ENCODE measurements around the gene RIF1.

The RIF1 gene

GRCh38 chr2:151422917-151423439, 13.3 kb downstream of the RIF1 start:
- no peak for DNase-seq (ENCODE audit: low read depth, low spot score)

DNA sequence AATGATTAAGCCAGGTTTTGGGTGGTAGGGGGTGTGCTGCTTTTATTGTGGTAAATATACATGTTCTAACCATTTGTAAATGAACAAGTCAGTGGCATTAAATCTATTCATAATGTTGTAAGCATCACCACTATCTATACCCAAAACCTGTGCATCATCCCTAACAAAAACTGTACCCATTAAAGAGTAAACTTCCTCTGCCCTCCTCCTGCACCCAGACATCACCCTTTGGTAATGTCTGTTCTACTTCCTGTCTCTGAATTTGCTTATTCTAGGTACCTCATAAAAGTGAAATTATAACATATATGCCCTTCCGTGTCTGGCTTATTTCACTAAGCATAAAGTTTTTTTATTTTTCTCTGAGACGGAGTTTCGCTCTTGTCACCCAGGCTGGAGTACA, 14.1 kb downstream of the RIF1 start:
- no peak for DNase-seq (ENCODE audit: low read depth, low spot score)

DNA sequence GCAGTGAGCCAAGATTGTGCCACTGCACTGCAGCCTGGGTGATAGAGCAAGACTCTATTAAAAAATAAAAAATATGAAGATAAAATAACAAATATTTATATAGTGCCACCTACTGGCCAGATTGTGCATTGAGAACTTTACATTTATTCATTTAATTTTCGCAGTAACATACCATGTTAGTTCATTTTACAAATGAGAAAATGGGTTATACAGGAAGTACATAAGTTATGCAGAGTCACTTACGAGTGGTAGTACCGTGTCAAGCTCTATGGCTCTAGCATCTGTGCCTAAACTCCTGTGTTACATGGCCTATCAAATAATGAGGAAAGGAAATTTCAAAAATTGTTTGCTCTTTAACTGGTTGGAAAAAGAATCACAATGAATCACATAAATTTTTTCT, 27.9 kb downstream of the RIF1 start:
- DNase-seq (ENCODE audit: low read depth, low spot score) = no peak

DNA sequence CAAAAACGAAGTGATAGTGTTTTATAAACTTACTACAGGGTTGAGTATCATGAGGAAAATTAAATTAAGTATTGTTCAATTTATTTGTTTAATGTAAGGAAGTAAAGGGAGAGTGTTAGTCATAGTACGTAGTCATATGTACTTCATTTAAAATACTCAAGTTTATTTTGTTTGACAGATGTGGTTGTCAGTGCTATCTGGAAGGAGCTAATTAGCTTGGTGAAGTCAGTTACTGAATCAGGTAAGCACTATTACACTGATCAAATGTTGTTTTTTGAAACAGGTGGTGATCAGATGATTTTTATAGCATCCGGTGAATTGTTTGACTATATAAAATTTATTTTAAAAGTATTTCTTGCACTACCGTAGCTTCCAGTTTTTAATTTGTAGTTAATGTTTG, 28.8 kb downstream of the RIF1 start:
- DNase-seq (ENCODE audit: low read depth, low spot score) = no peak

- DNase-seq (ENCODE audit: low read depth, low spot score) = no peak
These were observed 29.4 kb downstream of the RIF1 start for GRCh38 chr2:151439127-151439526.

GRCh38 chr2:151459358-151459757, 49.7 kb downstream of the RIF1 start:
- no peak for DNase-seq (ENCODE audit: low read depth, low spot score)

GRCh38 chr2:151465771-151466170, 56.1 kb downstream of the RIF1 start:
- no peak for DNase-seq (ENCODE audit: low read depth, low spot score)

- no peak for DNase-seq (ENCODE audit: low read depth, low spot score)
These were observed 60.9 kb downstream of the RIF1 start for GRCh38 chr2:151470556-151470955.

DNA sequence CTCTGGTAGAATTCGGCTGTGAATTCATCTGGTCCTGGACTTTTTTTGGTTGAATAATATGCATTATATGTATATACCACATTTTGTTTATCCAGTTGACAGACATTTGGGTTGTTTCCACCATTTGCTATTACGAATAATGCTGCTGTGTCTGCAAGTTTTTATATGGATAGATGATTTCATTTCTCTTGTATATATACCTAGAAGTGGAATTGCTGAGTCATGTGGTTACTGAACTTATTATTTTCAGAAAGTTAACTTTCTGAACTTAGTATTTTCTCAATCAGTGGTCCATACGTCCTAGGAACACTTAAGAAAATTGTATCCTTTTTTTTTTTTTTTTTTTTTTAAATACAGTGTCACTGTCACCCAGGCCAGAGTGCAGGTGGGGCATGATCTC, 63.3 kb downstream of the RIF1 start:
- no peak for DNase-seq (ENCODE audit: low read depth, low spot score)

DNA sequence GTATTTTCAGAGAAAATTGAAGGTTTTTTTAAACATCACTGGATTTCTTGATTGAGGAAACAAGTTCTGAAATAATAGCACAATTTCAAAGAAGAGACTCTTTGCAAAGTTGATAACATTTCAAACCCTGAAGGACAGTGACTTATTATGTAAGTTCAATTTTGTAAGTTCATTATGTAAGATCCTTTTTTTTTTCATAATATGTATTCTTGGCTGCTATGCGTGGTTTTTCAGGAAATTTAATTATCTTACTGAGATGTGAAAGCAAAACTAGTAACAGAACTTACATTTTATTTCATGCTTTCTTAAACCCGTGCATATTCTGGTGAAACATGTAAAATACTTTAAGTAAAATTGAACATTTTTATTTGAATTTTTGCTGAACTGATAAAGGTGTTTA, 65.4 kb downstream of the RIF1 start:
- DNase-seq (ENCODE audit: low read depth, low spot score) = no peak

- DNase-seq (ENCODE audit: low read depth, low spot score) = no peak
These were observed 66.6 kb downstream of the RIF1 start for GRCh38 chr2:151476287-151476686.

DNA sequence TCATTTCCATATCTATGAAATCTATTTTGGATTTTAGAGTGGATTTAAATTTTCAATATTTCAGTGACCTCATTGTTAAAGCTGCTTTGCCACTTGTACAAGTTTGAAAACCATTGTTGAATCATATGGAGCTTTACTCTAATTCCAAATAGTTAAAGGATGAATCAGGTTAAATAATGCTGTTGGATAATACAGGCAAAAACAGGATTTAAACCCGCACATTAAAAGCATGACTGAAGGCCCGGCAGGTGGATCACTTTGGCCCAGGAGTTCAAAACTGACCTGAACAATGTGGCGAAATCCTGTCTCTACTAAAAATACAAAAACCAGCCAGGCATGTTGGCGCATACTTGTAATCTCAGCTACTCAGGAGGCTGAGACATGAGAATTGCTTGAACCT, 68.3 kb downstream of the RIF1 start:
- no peak for DNase-seq (ENCODE audit: low read depth, low spot score)

GRCh38 chr2:151481744-151482143, 72.0 kb downstream of the RIF1 start:
- no peak for DNase-seq (ENCODE audit: low read depth, low spot score)

DNA sequence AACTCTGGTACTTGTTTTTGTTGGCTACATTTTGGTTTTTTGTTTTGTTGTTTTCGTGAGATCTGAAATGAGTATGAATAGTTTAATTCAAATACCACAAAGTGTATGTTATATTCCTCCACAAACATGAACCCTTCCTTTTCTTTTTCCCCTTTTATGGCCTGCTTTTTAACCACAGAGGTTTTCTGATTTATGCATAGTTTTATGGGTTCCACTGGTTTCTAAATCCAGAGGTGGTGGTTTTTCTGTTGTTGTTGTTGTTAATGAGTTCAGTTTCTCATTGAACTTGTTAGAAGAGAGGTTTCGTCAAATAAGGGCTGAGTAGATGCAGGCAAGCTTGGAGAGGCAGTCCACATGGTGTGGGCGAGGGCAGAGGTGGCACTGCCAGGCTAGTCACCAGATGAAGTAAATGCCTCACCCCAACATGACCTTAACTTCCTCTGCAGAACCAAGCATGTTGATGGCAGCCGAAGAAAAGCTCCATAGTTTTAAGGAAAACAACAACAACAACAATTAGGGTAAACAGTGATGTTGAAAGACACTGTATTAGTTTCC, 72.5 kb downstream of the RIF1 start:
- no peak for DNase-seq (ENCODE audit: low read depth, low spot score)

DNA sequence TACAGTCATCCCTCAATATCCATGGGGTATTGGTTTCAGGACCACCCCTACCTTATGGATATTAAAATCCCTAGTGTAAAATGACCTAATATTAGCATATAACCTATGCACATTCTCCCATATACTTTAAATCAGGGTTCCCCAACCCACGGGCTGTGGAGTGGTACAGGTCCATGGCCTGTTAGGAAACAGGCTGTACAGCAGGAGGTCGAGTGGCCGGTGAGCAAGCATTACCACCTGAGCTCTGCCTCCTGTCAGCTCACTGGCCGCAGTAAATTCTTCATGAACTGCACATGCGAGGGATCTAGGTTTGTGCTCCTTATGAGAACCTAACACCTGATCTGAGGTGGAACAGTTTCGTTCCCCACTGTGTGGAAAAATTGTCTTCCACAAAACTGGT, 73.8 kb downstream of the RIF1 start:
- no peak for DNase-seq (ENCODE audit: low read depth, low spot score)

DNA sequence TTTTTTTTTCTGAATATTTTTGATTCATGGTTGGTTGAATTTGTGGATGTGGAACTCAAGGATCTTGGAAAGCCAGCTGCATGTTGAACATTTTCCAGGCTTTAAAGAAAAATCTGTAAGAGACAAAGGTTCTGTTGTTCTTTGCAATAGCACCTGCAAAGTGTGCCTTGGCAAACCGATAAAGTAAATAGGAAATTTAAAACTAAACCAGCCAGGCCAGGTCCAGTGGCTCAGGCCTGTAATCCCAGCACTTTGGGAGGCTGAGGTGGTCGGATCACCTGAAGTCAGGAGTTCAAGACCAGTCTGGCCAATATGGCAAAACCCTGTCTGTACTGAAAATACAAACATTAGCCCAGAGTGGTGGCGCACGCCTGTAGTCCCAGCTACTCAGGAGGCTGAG, 74.4 kb downstream of the RIF1 start:
- DNase-seq (ENCODE audit: low read depth, low spot score) = no peak

DNA sequence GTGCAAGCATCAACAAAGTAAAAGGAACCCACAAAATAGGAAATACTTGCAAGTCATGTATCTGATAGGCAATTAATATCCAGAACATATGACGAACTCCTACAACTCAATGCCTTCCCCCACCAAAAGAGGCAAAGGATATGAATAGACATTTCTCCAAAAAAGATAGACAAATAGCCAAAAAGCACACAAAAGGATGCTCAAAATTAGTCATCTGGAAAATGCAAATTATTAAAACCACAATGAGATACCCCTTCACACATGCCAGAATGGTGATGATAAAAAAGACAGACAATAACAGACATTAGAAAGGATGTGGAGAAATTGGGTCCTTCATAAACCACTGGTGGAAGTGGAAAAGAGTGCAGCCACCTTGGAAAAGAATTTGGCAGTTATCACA, 76.4 kb downstream of the RIF1 start:
- no peak for DNase-seq (ENCODE audit: low read depth, low spot score)

DNA sequence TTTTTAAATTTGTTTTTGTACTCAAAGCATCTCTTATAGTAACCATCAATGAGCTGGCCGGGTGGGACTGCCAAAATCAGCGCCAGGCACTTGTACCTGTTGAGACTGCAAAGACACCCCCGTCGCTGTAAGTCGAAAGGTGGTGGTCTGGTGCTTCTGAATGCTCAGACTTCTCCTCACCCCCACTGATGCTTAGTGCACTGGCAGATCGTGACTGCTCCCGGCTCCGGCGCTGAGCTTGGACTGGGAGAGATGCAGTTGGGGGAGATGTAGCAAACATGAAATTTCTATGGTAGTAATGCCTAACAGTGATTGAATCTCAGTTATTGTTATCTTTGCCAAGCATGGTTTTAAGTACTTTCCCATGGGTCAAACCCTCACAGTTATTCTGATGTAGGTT, 80.6 kb downstream of the RIF1 start:
- no peak for DNase-seq (ENCODE audit: low read depth, low spot score)

DNA sequence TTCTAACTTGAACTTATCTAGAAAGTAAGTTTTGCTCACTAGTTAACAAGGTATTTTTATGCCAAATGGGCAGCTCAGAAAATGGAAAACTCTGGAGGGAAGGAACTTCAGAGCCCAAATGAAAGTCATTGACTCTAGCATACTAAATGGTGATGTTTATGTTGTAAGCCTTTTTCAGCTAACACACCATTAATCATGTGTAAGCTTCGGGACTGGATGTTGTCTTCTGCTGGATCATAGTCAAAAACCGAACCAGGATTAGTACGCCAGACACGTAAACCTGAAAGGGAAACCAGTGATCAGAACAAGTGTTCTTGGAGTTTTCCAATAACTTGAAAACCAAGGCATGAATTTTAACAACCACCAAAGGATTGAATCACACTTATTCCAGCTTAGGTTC, 81.8 kb downstream of the RIF1 start:
- no peak for DNase-seq (ENCODE audit: low read depth, low spot score)

DNA sequence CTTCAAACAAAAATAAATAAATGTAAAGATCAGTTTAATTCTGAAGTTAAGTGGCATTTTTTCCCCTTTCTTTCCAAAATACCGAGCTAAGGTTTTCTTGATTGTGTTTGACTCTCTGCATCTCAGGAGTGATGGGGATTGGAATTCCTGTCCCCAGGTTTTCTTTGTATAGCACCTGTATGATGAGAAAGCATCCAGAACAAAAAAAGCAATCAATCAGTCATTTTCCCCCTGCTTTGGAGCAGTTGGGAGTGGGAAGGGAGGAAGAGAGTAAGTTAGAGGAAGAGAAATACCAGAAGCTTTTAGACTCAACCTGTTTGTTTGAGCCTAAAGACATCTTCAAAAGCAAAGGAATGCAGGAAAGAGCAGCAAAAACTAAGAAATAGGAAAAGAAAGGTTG, 88.5 kb downstream of the RIF1 start:
- DNase-seq (ENCODE audit: low read depth, low spot score) = peak; percentile 5

DNA sequence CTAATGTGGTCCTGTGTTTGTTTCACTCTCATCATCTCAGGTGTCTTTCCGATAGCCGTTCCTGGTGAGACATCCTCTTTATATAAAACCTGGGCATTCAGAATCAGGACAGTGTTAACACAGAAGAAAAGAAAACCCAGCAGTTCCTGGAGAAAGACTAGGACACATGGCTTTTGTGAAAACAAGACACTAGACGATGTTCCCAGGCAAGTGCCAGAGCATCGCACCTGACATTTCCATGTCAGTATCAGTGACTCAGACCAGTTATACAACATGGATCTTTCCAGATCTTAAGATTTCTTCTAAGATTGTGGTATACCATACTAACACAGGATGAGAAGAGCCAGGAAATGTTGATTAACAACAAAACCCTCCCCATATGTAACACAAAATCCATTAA, 96.5 kb downstream of the RIF1 start:
- no peak for DNase-seq (ENCODE audit: low read depth, low spot score)

GRCh38 chr2:151508519-151508918, 98.8 kb downstream of the RIF1 start:
- DNase-seq (ENCODE audit: low read depth, low spot score) = no peak

- no peak for DNase-seq (ENCODE audit: low read depth, low spot score)
These were observed 109.1 kb downstream of the RIF1 start for GRCh38 chr2:151518802-151519201.

GRCh38 chr2:151520976-151521375, 111.3 kb downstream of the RIF1 start:
- DNase-seq (ENCODE audit: low read depth, low spot score) = no peak
